IMR-90 (cell line): ENCODE data around the gene SRRM1. TPM values are rescaled to one million over a fixed set of nuclear protein-coding genes. Genes with fewer than 3 reads are reported as not detected.
A peak's percentile ranks its signal among the peaks of the same experiment; 100 is the strongest.

Experiments
- ATAC-seq: fragments of 200-7000 bp; cut with Tn5 transposase; 2 replicates; pipeline ENCODE4 v1.9.1; 2020; ENCODE audit warnings: low read depth, mild to moderate bottlenecking, moderate library complexity
- BruUV-seq: library from RNA; stranded (reverse); fragments of 400-500 nt; replicated peaks from 2 replicates; lab custom pipeline; 2021; lab: Mats Ljungman, UMichigan
- CTCF ChIA-PET: fragments of 300-600 bp; formaldehyde crosslinking; extraction: SDS; loops from one replicate; lab custom pipeline; 2021; ENCODE audit warnings: antibody characterized with exemption; lab: Yijun Ruan, JAX
- POLR2A ChIA-PET: fragments of 300-600 bp; sonication (Branson Sonifier 250); formaldehyde crosslinking; loops from one replicate; lab custom pipeline; 2022; ENCODE audit warnings: antibody characterized with exemption; ENCODE audit not compliant: unreplicated experiment; lab: Charles Lee
- DNase-seq: peaks from one replicate; pipeline ENCODE4 v3.0.0; 2013
- H2AFZ ChIP-seq: replicated peaks from 2 replicates; pipeline ENCODE3; 2013; ENCODE audit warnings: low read length, mild to moderate bottlenecking; ENCODE audit not compliant: poor library complexity
- H2AK5ac ChIP-seq: 2 replicates; pipeline ENCODE4 v1.6.1; 2013; ENCODE audit warnings: low read depth, low read length, inconsistent platforms
- H2AK9ac ChIP-seq: replicated peaks from 2 replicates; pipeline ENCODE3; 2013; ENCODE audit warnings: mild to moderate bottlenecking, low read depth, low read length, moderate library complexity; ENCODE audit not compliant: poor library complexity
- H2BK120ac ChIP-seq: 2 replicates; pipeline ENCODE4 v1.6.1; 2013; ENCODE audit warnings: low read depth, low read length, inconsistent platforms
- H2BK15ac ChIP-seq: 3 replicates; pipeline ENCODE4 v1.6.1; 2013; ENCODE audit warnings: low read depth, low read length, inconsistent platforms
- H2BK20ac ChIP-seq: 2 replicates; pipeline ENCODE4 v1.6.1; 2013; ENCODE audit warnings: low read depth, mild to moderate bottlenecking, inconsistent platforms, low read length, moderate library complexity
- H2BK5ac ChIP-seq: 2 replicates; pipeline ENCODE4 v1.6.1; 2013; ENCODE audit warnings: mild to moderate bottlenecking, low read depth, low read length, inconsistent platforms; ENCODE audit not compliant: poor library complexity, severe bottlenecking
- H3K14ac ChIP-seq: replicated peaks from 2 replicates; pipeline ENCODE4 v1.6.1; 2013; ENCODE audit warnings: low read depth, low read length, inconsistent platforms
- H3K18ac ChIP-seq: 2 replicates; pipeline ENCODE4 v1.6.1; 2013; ENCODE audit warnings: low read depth, low read length, control low read depth
- H3K23ac ChIP-seq: 2 replicates; pipeline ENCODE4 v1.6.1; 2013; ENCODE audit warnings: low read depth, low read length, inconsistent platforms
- H3K27ac ChIP-seq: 2 replicates; pipeline ENCODE4 v1.5.1; 2013; ENCODE audit warnings: mild to moderate bottlenecking, control low read depth, low read length; ENCODE audit not compliant: insufficient read depth
- H3K27me3 ChIP-seq: 2 replicates; pipeline ENCODE4 v1.6.1; 2013; ENCODE audit warnings: low read length; ENCODE audit not compliant: control insufficient read depth, insufficient read depth
- H3K36me3 ChIP-seq: 2 replicates; pipeline ENCODE4 v1.6.1; 2013; ENCODE audit warnings: low read length, mixed read lengths; ENCODE audit not compliant: control insufficient read depth, insufficient read depth
- H3K4ac ChIP-seq: 2 replicates; pipeline ENCODE4 v1.6.1; 2013; ENCODE audit warnings: low read depth, low read length, inconsistent platforms
- H3K4me1 ChIP-seq: 2 replicates; pipeline ENCODE4 v1.6.1; 2013; ENCODE audit warnings: low read length, mixed read lengths; ENCODE audit not compliant: control insufficient read depth, insufficient read depth
- H3K4me2 ChIP-seq: 2 replicates; pipeline ENCODE4 v1.6.1; 2013; ENCODE audit warnings: low read depth, mild to moderate bottlenecking, control low read depth, low read length, moderate library complexity
- H3K4me3 ChIP-seq: 2 replicates; pipeline ENCODE4 v1.5.1; 2013; ENCODE audit warnings: low read depth, mild to moderate bottlenecking, control low read depth, low read length, moderate library complexity; ENCODE audit not compliant: insufficient read depth
- H3K56ac ChIP-seq: 2 replicates; pipeline ENCODE4 v1.6.1; 2013; ENCODE audit warnings: low read length, inconsistent platforms; ENCODE audit not compliant: insufficient read depth; ENCODE audit errors: extremely low read depth
- H3K79me1 ChIP-seq, 2 experiments: 2 replicates each; pipeline ENCODE4 v1.6.1; 2013; ENCODE audit warnings: low read length in 2 of 2, inconsistent platforms in 1 of 2, low read depth in 1 of 2
- H3K9ac ChIP-seq: 2 replicates; pipeline ENCODE4 v1.6.1; 2013; ENCODE audit warnings: low read depth, low read length, control low read depth
- H3K9me1 ChIP-seq: 2 replicates; pipeline ENCODE4 v1.6.1; 2013; ENCODE audit warnings: low read length, inconsistent platforms; ENCODE audit not compliant: insufficient read depth
- H3K9me3 ChIP-seq: 2 replicates; pipeline ENCODE4 v1.6.1; 2013; ENCODE audit warnings: low read length; ENCODE audit not compliant: control insufficient read depth, insufficient read depth
- H4K20me1 ChIP-seq: 2 replicates; pipeline ENCODE4 v1.6.1; 2013; ENCODE audit warnings: low read length, inconsistent platforms; ENCODE audit not compliant: insufficient read depth
- H4K5ac ChIP-seq: 2 replicates; pipeline ENCODE4 v1.6.1; 2013; ENCODE audit warnings: mild to moderate bottlenecking, low read depth, low read length, control low read depth
- H4K8ac ChIP-seq, 2 experiments: 2 replicates each; pipeline ENCODE4 v1.6.1; 2013; ENCODE audit warnings: low read depth in 2 of 2, low read length in 2 of 2, control low read depth in 1 of 2, inconsistent platforms in 1 of 2
- H4K91ac ChIP-seq: 2 replicates; pipeline ENCODE4 v1.6.1; 2013; ENCODE audit warnings: low read depth, low read length, inconsistent platforms; ENCODE audit not compliant: insufficient read depth
- MAFK ChIP-seq: IDR thresholded peaks from 2 replicates; pipeline ENCODE4 v1.6.1; 2012; ENCODE audit warnings: low read depth, low read length, improper control_type of control experiment
- POLR2A ChIP-seq: IDR thresholded peaks from 2 replicates; pipeline ENCODE4 v1.6.1; 2012; ENCODE audit warnings: mild to moderate bottlenecking, low read depth, low read length
- RAD21 ChIP-seq: IDR thresholded peaks from 2 replicates; pipeline ENCODE4 v1.6.1; 2012; ENCODE audit warnings: low read length, improper control_type of control experiment
- WGBS, 2 experiments: methylation state at CpG; one replicate each; pipeline versions ENCODE4 v1.1.5 to v1.1.7; 2013; ENCODE audit warnings: missing lambda C conversion rate in 2 of 2; ENCODE audit not compliant: insufficient read length in 1 of 2; ENCODE audit errors: extremely low coverage in 2 of 2; 5-methylcytosine and 5-hydroxymethylcytosine counted together
- dilution Hi-C: fragments of 300-500 bp; cut with HindIII; formaldehyde crosslinking; loops from one replicate; pipeline ENCODE4 v1.14.3; 2018; ENCODE audit warnings: low sequenced_read_pairs; ENCODE audit not compliant: unreplicated experiment
- in situ Hi-C: fragments of 300-500 bp; cut with MboI; formaldehyde crosslinking; loops from 3 replicates; pipeline ENCODE4 v1.14.3; 2019; ENCODE audit warnings: low sequenced_read_pairs, inconsistent platforms, mixed read lengths
- intact Hi-C: fragments of 100-400 bp; cut with micrococcal nuclease; formaldehyde crosslinking; loops from 2 replicates; pipeline ENCODE4 v1.10.0; 2022
- polyA plus RNA-seq, 3 experiments: library from polyadenylated mRNA; depleted of rRNA; stranded (reverse); fragments of >200 nt; gene quantifications; 2 replicates each; pipeline ENCODE4 v1.2.3, GENCODE V29; 2012; ENCODE audit warnings: low replicate concordance in 1 of 3
- total RNA-seq: library from RNA; depleted of rRNA; stranded (reverse); fragments of >200 nt; gene quantifications from 2 replicates; pipeline ENCODE4 v1.2.3, GENCODE V29; 2012

SRRM1 gene
- total and polyA plus RNA-seq, 2 of the 4 experiments (the other 2 are of a cell fraction), result 13.6 to 94.1 TPM

GRCh38 chr1:24644100-24644384 is 940 bp downstream of the SRRM1 start:
- Histone ChIP-seq H3K9me3 (no peaks in the 10 kb centered on the region), H3K79me1 (peaks cover 18 to 36% of the 10 kb centered on the region in 2 experiments), H3K4me1 (peaks cover 6% of the 10 kb centered on the region), H3K9me1 (peaks cover 6% of the 10 kb centered on the region), H4K8ac (no peak overlapping the region; a peak in 1 of 4 replicates), H4K20me1 (peaks cover 33% of the 10 kb centered on the region), H3K36me3 (peaks cover 18% of the 10 kb centered on the region), H2BK15ac (no peak overlapping the region), H3K4me2 (peak overlapping the region; percentile 94), H3K4ac (peak overlapping the region; percentile 76), H2AFZ (no peak overlapping the region), H3K14ac (peak overlapping the region; percentile 81; the same call in 1 of the 2 replicates), H2AK9ac (peak overlapping the region; percentile 93), H3K9ac (peak overlapping the region; percentile 95), H3K56ac (peak overlapping the region; percentile 74; the same call in 1 of the 2 replicates), H3K18ac (no peak overlapping the region), H2BK20ac (no peak overlapping the region), H3K27ac (peak overlapping the region; percentile 79), H3K4me3 (peak overlapping the region; percentile 85), H2BK5ac (peak overlapping the region; percentile 6), H4K5ac (no peak overlapping the region; the same call in 1 of the 2 replicates), H3K27me3 (no peaks in the 10 kb centered on the region), H2BK120ac (no peak overlapping the region), H3K23ac (peak overlapping the region; percentile 85), H2AK5ac (peak overlapping the region; percentile 85), H4K91ac (no peak overlapping the region)
- no TSS peak for BruUV-seq
- WGBS, 2 experiments, result 0% methylated on average over 6 of the region's 9 CpGs; no CpG with 5 or more reads in 1 of the 2 experiments
- intact Hi-C loops (loop anchor here (5.0 to 10.0 kb wide), 2 partner anchors 193 to 581 kb away; no protein-coding TSS in a partner anchor), in situ Hi-C loops (no loop called here), dilution Hi-C loops (no loop called here)
- TF ChIP-seq RAD21, result no peak
- TF ChIP-seq POLR2A, result no peak
- no peak for TF ChIP-seq MAFK
- ATAC-seq (no peak), DNase-seq (no peak)
- POLR2A ChIA-PET, result no interaction called here
- CTCF ChIA-PET, result interaction anchor here (0.6 kb wide), 1 partner anchor 18 kb away, joined by 3 read pairs; no protein-coding TSS in a partner anchor
